H1 (cell line): ENCODE data around the gene IQSEC3. TPM values are rescaled to one million over a fixed set of nuclear protein-coding genes. Genes with fewer than 3 reads are reported as not detected.

Source experiments
- ATF2 ChIP-seq: IDR thresholded peaks from 2 replicates; pipeline ENCODE4 v1.6.1; 2012; ENCODE audit warnings: low read length, inconsistent platforms
- BCL11A ChIP-seq, 2 experiments: IDR thresholded peaks; one replicate each; pipeline ENCODE4 v1.6.1; 2011; ENCODE audit warnings: low read depth in 2 of 2, low read length in 2 of 2, mild to moderate bottlenecking in 2 of 2
- CTCF ChIP-seq, 3 experiments: IDR thresholded peaks; 1 replicate in 2 of 3; 2 replicates in 1 of 3; pipeline versions ENCODE4 v1.5.1 to v1.6.1; 2011; ENCODE audit warnings: low read length in 3 of 3, mild to moderate bottlenecking in 3 of 3, inconsistent platforms in 2 of 3, low read depth in 1 of 3, moderate library complexity in 1 of 3; ENCODE audit not compliant: insufficient read depth in 1 of 3; ENCODE audit errors: control extremely low read depth in 1 of 3
- KDM4A ChIP-seq: IDR thresholded peaks from one replicate; pipeline ENCODE4 v1.7.1; 2012; ENCODE audit warnings: low read depth, mild to moderate bottlenecking, moderate library complexity, low read length, inconsistent platforms; ENCODE audit not compliant: severe bottlenecking
- SAP30 ChIP-seq: fragments of 300-600 bp; sonication (generic); IDR thresholded peaks from 2 replicates; pipeline ENCODE4 v1.7.1; 2012; ENCODE audit warnings: low read length, moderate library complexity, mild to moderate bottlenecking, inconsistent platforms; ENCODE audit not compliant: insufficient read depth, insufficient replicate concordance
- TEAD4 ChIP-seq: IDR thresholded peaks from 2 replicates; pipeline ENCODE4 v1.6.1; 2012; ENCODE audit warnings: low read depth, low read length, inconsistent platforms, mixed read lengths
- polyA plus RNA-seq, 7 experiments: library from polyadenylated mRNA; depleted of rRNA in 3 of 7; stranded (reverse) in 5 of 7; unstranded in 2 of 7; fragments of >200 nt in 5 of 7; fragments of 200-250 nt in 2 of 7; gene quantifications; 1 replicate in 5 of 7; 2 replicates in 1 of 7; 4 replicates in 1 of 7; pipeline versions ENCODE4 v1.2.1 to v1.2.3, GENCODE V29; 2011 to 2013; ENCODE audit warnings: missing spikeins in 2 of 7, mixed read lengths in 2 of 7
- total RNA-seq: library from RNA; stranded (reverse); fragmentation: NEBNext Ultra II Directional; extraction: Animal tissue kit (Norgen Biotek cat#: 25700); gene quantifications from 2 replicates; pipeline ENCODE4 v1.2.1, GENCODE V29; 2021

IQSEC3 gene
- total and polyA plus RNA-seq, 2 of the 8 experiments (the other 6 are each of a cell fraction or from before 2014, with no cell fraction given), result 1.2 to 3.1 TPM

GRCh38 chr12:181921-182320 is 115.4 kb downstream of the IQSEC3 start (continued):
- no peak for TF ChIP-seq TEAD4
- no peak for TF ChIP-seq BCL11A (IDR thresholded peaks at IDR 0.05; ENCODE audit: low read depth in 2 of 2, low read length in 2 of 2)
- TF ChIP-seq CTCF (IDR thresholded peaks at IDR 0.05; ENCODE audit: control extremely low read depth in 1 of 3, insufficient read depth in 1 of 3, low read depth in 1 of 3, low read length in 3 of 3), result no peak
- no peak for TF ChIP-seq ATF2
- TF ChIP-seq KDM4A, result no peak
- no peak for TF ChIP-seq SAP30
- TF ChIP-seq, all 59 proteins: peak for 0
